H1 (cell line): ENCODE data around the gene FOSL1. TPM values are rescaled to one million over a fixed set of nuclear protein-coding genes. Genes with fewer than 3 reads are reported as not detected.

Source experiments
- POLR2A ChIP-seq, 2 experiments: IDR thresholded peaks; 1 replicate in 1 of 2; 2 replicates in 1 of 2; pipeline ENCODE4 v1.6.1; 2011; ENCODE audit warnings: low read depth in 2 of 2, low read length in 2 of 2, mild to moderate bottlenecking in 2 of 2; ENCODE audit errors: control extremely low read depth in 1 of 2
- TCF12 ChIP-seq: IDR thresholded peaks from 2 replicates; pipeline ENCODE4 v1.6.1; 2011; ENCODE audit warnings: low read depth, mild to moderate bottlenecking, low read length
- USF2 ChIP-seq: IDR thresholded peaks from 2 replicates; pipeline ENCODE4 v1.6.1; 2011; ENCODE audit warnings: low read length, improper control_type of control experiment
- polyA plus RNA-seq, 7 experiments: library from polyadenylated mRNA; depleted of rRNA in 3 of 7; stranded (reverse) in 5 of 7; unstranded in 2 of 7; fragments of >200 nt in 5 of 7; fragments of 200-250 nt in 2 of 7; gene quantifications; 1 replicate in 5 of 7; 2 replicates in 1 of 7; 4 replicates in 1 of 7; pipeline versions ENCODE4 v1.2.1 to v1.2.3, GENCODE V29; 2011 to 2013; ENCODE audit warnings: missing spikeins in 2 of 7, mixed read lengths in 2 of 7
- total RNA-seq: library from RNA; stranded (reverse); fragmentation: NEBNext Ultra II Directional; extraction: Animal tissue kit (Norgen Biotek cat#: 25700); gene quantifications from 2 replicates; pipeline ENCODE4 v1.2.1, GENCODE V29; 2021

FOSL1 gene
- total and polyA plus RNA-seq, 2 of the 8 experiments (the other 6 are each of a cell fraction or from before 2014, with no cell fraction given), result 6.3 to 7.2 TPM

GRCh38 chr11:65882120-65883057, 17.8 kb downstream of the FOSL1 start (continued):
- TF ChIP-seq TCF12 (no peak), POLR2A (IDR thresholded peaks at IDR 0.05; ENCODE audit: control extremely low read depth in 1 of 2, low read depth in 2 of 2, low read length in 2 of 2) (no peak), USF2 (no peak)
- TF ChIP-seq, all 59 proteins: peak for 0
